SH-SY5Y (cell line): ENCODE measurements around the gene BLNK.

Experiments used
- GATA2 ChIP-seq: IDR thresholded peaks from 2 replicates; pipeline ENCODE4 v1.6.1; 2011; ENCODE audit warnings: mild to moderate bottlenecking, low read depth, low read length
- GATA3 ChIP-seq: IDR thresholded peaks from 2 replicates; pipeline ENCODE4 v1.6.1; 2011; ENCODE audit warnings: low read depth, mild to moderate bottlenecking, low read length, moderate library complexity

DNA sequence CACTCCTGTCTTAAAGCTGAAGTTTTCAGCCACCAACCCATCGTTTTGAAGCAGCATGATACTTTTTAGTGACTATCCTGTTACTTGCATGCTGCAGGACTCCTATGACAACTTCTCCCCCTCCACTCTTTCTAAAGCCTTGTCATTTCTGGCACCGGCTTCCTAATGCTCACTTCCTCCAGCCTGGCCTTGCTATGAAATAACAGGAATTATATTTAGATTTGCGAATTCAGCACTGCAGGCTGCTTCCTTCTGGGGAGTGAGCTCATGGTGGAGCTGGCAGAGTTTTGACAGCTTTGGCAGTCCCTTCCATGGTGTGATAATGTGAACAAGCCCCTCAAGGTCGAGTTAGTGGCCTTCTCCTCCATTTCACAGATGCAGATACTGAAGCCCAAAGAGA lies 13.4 kb downstream of the BLNK start:
- no peak for TF ChIP-seq GATA2
- no peak for TF ChIP-seq GATA3
